Measurements from ENCODE around the gene NOL6. TPM values are rescaled to one million over a fixed set of nuclear protein-coding genes. Genes with fewer than 3 reads are reported as not detected.

Gene NOL6
- polyA plus RNA-seq, 3 donors = 23.6 to 26.4 (median 25.2) TPM

GRCh38 chr9:33480106-33480505 is 6.4 kb upstream of the NOL6 start:
- no peak for DNase-seq (ENCODE audit: extremely low read depth in 1 of 11, low read depth in 9 of 11, low spot score in 4 of 11)

- DNase-seq (ENCODE audit: extremely low read depth in 1 of 11, low read depth in 9 of 11, low spot score in 4 of 11) = no peak
These were observed 2.8 kb upstream of the NOL6 start for GRCh38 chr9:33476503-33476902.

GRCh38 chr9:33475357-33475756 is 1.6 kb upstream of the NOL6 start:
- no peak for DNase-seq (ENCODE audit: extremely low read depth in 1 of 11, low read depth in 9 of 11, low spot score in 4 of 11)

GRCh38 chr9:33472881-33473615 is 676 bp downstream of the NOL6 start:
- no peak for DNase-seq (ENCODE audit: extremely low read depth in 1 of 11, low read depth in 9 of 11, low spot score in 4 of 11)

GRCh38 chr9:33472171-33472880 is 1.4 kb downstream of the NOL6 start:
- no peak for DNase-seq (ENCODE audit: extremely low read depth in 1 of 11, low read depth in 9 of 11, low spot score in 4 of 11)

GRCh38 chr9:33471361-33471760 is 2.4 kb downstream of the NOL6 start:
- DNase-seq (ENCODE audit: extremely low read depth in 1 of 11, low read depth in 9 of 11, low spot score in 4 of 11) = no peak

GRCh38 chr9:33469891-33470290 is 3.8 kb downstream of the NOL6 start:
- no peak for DNase-seq (ENCODE audit: extremely low read depth in 1 of 11, low read depth in 9 of 11, low spot score in 4 of 11)

- no peak for DNase-seq (ENCODE audit: extremely low read depth in 1 of 11, low read depth in 9 of 11, low spot score in 4 of 11)
These were observed 4.7 kb downstream of the NOL6 start for GRCh38 chr9:33468797-33469621.

GRCh38 chr9:33468215-33468730 is 5.5 kb downstream of the NOL6 start:
- no peak for DNase-seq (ENCODE audit: extremely low read depth in 1 of 11, low read depth in 9 of 11, low spot score in 4 of 11)

GRCh38 chr9:33467526-33467925 is 6.2 kb downstream of the NOL6 start:
- no peak for DNase-seq (ENCODE audit: extremely low read depth in 1 of 11, low read depth in 9 of 11, low spot score in 4 of 11)

GRCh38 chr9:33466565-33467495 is 6.9 kb downstream of the NOL6 start:
- no peak for DNase-seq (ENCODE audit: extremely low read depth in 1 of 11, low read depth in 9 of 11, low spot score in 4 of 11)

- no peak for DNase-seq (ENCODE audit: extremely low read depth in 1 of 11, low read depth in 9 of 11, low spot score in 4 of 11)
These were observed 7.8 kb downstream of the NOL6 start for GRCh38 chr9:33465596-33466564.

GRCh38 chr9:33465096-33465495 is 8.6 kb downstream of the NOL6 start:
- no peak for DNase-seq (ENCODE audit: extremely low read depth in 1 of 11, low read depth in 9 of 11, low spot score in 4 of 11)

- DNase-seq (ENCODE audit: extremely low read depth in 1 of 11, low read depth in 9 of 11, low spot score in 4 of 11) = no peak
These were observed 9.6 kb downstream of the NOL6 start for GRCh38 chr9:33464045-33464636.

GRCh38 chr9:33463151-33463550 is 10.6 kb downstream of the NOL6 start:
- no peak for DNase-seq (ENCODE audit: extremely low read depth in 1 of 11, low read depth in 9 of 11, low spot score in 4 of 11)

GRCh38 chr9:33461492-33461891 is 12.2 kb downstream of the NOL6 start:
- no peak for DNase-seq (ENCODE audit: extremely low read depth in 1 of 11, low read depth in 9 of 11, low spot score in 4 of 11)

GRCh38 chr9:33460854-33461253 is 12.9 kb downstream of the NOL6 start:
- no peak for DNase-seq (ENCODE audit: extremely low read depth in 1 of 11, low read depth in 9 of 11, low spot score in 4 of 11)
